GM21717 (cell line): ENCODE results near the gene ENTPD8.
"Not testable (repeated sequence)": the region's sequence is repeated elsewhere in the genome, so short reads cannot be mapped to it uniquely, and the experiment has no call there.

Source experiments
- ATAC-seq: cut with Tn5 transposase; IDR thresholded peaks from one replicate; pipeline ENCODE4 v1.9.1; 2021; ENCODE audit warnings: mild to moderate bottlenecking, moderate library complexity; ENCODE audit not compliant: unreplicated experiment

The ENTPD8 gene

GRCh38 chr9:137477778-137478612 lies 36.8 kb upstream of the ENTPD8 start:
- ATAC-seq, result no peak

GRCh38 chr9:137476856-137477255 lies 35.7 kb upstream of the ENTPD8 start:
- ATAC-seq, result no peak

GRCh38 chr9:137475666-137476065 lies 34.5 kb upstream of the ENTPD8 start:
- ATAC-seq, result no peak

GRCh38 chr9:137474271-137474670 lies 33.1 kb upstream of the ENTPD8 start:
- no peak for ATAC-seq

GRCh38 chr9:137470785-137471184 lies 29.6 kb upstream of the ENTPD8 start:
- ATAC-seq, result no peak

GRCh38 chr9:137467896-137468295 lies 26.7 kb upstream of the ENTPD8 start:
- ATAC-seq, result no peak

GRCh38 chr9:137467161-137467581 lies 26.0 kb upstream of the ENTPD8 start:
- ATAC-seq, result no peak

GRCh38 chr9:137466389-137467085 lies 25.4 kb upstream of the ENTPD8 start:
- not testable (repeated sequence) for ATAC-seq

- ATAC-seq, result no peak
These were observed 24.7 kb upstream of the ENTPD8 start for GRCh38 chr9:137465720-137466388.

GRCh38 chr9:137465000-137465719 lies 24.0 kb upstream of the ENTPD8 start:
- ATAC-seq, result no peak

- ATAC-seq, result no peak
These were observed 23.3 kb upstream of the ENTPD8 start for GRCh38 chr9:137464291-137464999.

GRCh38 chr9:137463931-137464290 lies 22.8 kb upstream of the ENTPD8 start:
- no peak for ATAC-seq

- no peak for ATAC-seq
These were observed 22.1 kb upstream of the ENTPD8 start for GRCh38 chr9:137462986-137463930.

- no peak for ATAC-seq
These were observed 21.3 kb upstream of the ENTPD8 start for GRCh38 chr9:137462396-137462985.

GRCh38 chr9:137461663-137462395 lies 20.7 kb upstream of the ENTPD8 start:
- peak; percentile 35 for ATAC-seq

GRCh38 chr9:137461316-137461662 lies 20.1 kb upstream of the ENTPD8 start:
- no peak for ATAC-seq

GRCh38 chr9:137460363-137461315 lies 19.5 kb upstream of the ENTPD8 start:
- no peak for ATAC-seq
